ENCODE data around the gene RPL23.

- TF ChIP-seq CTCF (IDR thresholded peaks at IDR 0.05; ENCODE audit: poor library complexity, severe bottlenecking) (no peak), EZH2 (IDR thresholded peaks at IDR 0.05; ENCODE audit: borderline replicate concordance, insufficient read depth, low read length, poor library complexity, severe bottlenecking) (no peak), EP300 (conservative IDR thresholded peaks at IDR 0.05; ENCODE audit: poor library complexity, severe bottlenecking) (no peak)
Observed at GRCh38 chr17:38800237-38800760, 53.2 kb downstream of the RPL23 start.

Data from neural cell (in vitro differentiated cells).